ENCODE data around the gene FKBP8.

The FKBP8 gene

GRCh38 chr19:18520848-18521691 lies 22.3 kb downstream of the FKBP8 start:
- DNase-seq, result no peak

- DNase-seq, result peak; percentile 52
Measured at GRCh38 chr19:18519962-18520847, 23.2 kb downstream of the FKBP8 start.

GRCh38 chr19:18518639-18519038 lies 24.7 kb downstream of the FKBP8 start:
- no peak for DNase-seq

GRCh38 chr19:18517606-18518005 lies 25.8 kb downstream of the FKBP8 start:
- no peak for DNase-seq

GRCh38 chr19:18515959-18516358 lies 27.4 kb downstream of the FKBP8 start:
- DNase-seq, result no peak

GRCh38 chr19:18514800-18515682 lies 28.3 kb downstream of the FKBP8 start:
- DNase-seq, result no peak

- no peak for DNase-seq
Measured at GRCh38 chr19:18513868-18514267, 29.5 kb downstream of the FKBP8 start.

GRCh38 chr19:18510216-18510615 lies 33.2 kb downstream of the FKBP8 start:
- DNase-seq, result no peak

GRCh38 chr19:18508585-18508984 lies 34.8 kb downstream of the FKBP8 start:
- DNase-seq, result no peak

GRCh38 chr19:18507727-18508440 lies 35.5 kb downstream of the FKBP8 start:
- DNase-seq, result peak; percentile 38

GRCh38 chr19:18507021-18507726 lies 36.2 kb downstream of the FKBP8 start:
- no peak for DNase-seq

GRCh38 chr19:18506101-18506930 lies 37.1 kb downstream of the FKBP8 start:
- no peak for DNase-seq

GRCh38 chr19:18504886-18505610 lies 38.3 kb downstream of the FKBP8 start:
- no peak for DNase-seq

- DNase-seq, result no peak
Measured at GRCh38 chr19:18503971-18504885, 39.1 kb downstream of the FKBP8 start.

GRCh38 chr19:18503337-18503970 lies 39.9 kb downstream of the FKBP8 start:
- no peak for DNase-seq

- no peak for DNase-seq
Measured at GRCh38 chr19:18502638-18503294, 40.6 kb downstream of the FKBP8 start.

GRCh38 chr19:18502246-18502637 lies 41.1 kb downstream of the FKBP8 start:
- DNase-seq, result no peak

- no peak for DNase-seq
Measured at GRCh38 chr19:18501832-18502231, 41.5 kb downstream of the FKBP8 start.

Measured in NCI-H2171 (cell line).